ENCODE measurements around the gene CD96. TPM values are rescaled to one million over a fixed set of nuclear protein-coding genes. Genes with fewer than 3 reads are reported as not detected.

CD96 gene
- total and polyA plus RNA-seq, 2 experiments from 2014 or later, result 0.91 TPM; not detected in 1

GRCh38 chr3:111568355-111568754 lies 26.4 kb downstream of the CD96 start:
- DNase-seq (ENCODE audit: low spot score), result no peak
- Histone ChIP-seq H3K27ac (ENCODE audit: low read depth) (no peak overlapping the region), H3F3A (replicated peaks; ENCODE audit: low read depth) (no peaks in the 10 kb centered on the region), H3K9me2 (ENCODE audit: insufficient read depth) (no peaks in the 10 kb centered on the region), H4K20me1 (replicated peaks; ENCODE audit: insufficient read depth) (no peaks in the 10 kb centered on the region), H3K4me1 (ENCODE audit: insufficient read depth) (no peaks in the 10 kb centered on the region), H3K4me2 (no peak overlapping the region), H2AFZ (no peak overlapping the region), H3K4me3 (no peak overlapping the region), H3K36me3 (ENCODE audit: insufficient read depth) (no peaks in the 10 kb centered on the region), H3K79me2 (replicated peaks; ENCODE audit: insufficient read depth) (no peaks in the 10 kb centered on the region), H3K27me3 (ENCODE audit: insufficient read depth) (no peaks in the 10 kb centered on the region)
- H3K9me3 Mint-ChIP-seq, result no peaks in the 10 kb centered on the region; the same call in 1 of the 3 replicates
- H3K4me3 Mint-ChIP-seq, result no peak overlapping the region
- H3K27me3 Mint-ChIP-seq (ENCODE audit: insufficient read depth, low read depth, poor library complexity), result no peaks in the 10 kb centered on the region
- H3K27ac Mint-ChIP-seq, result no peak overlapping the region
- H3K4me1 Mint-ChIP-seq, result no peaks in the 10 kb centered on the region; the same call in 2 of the 3 replicates
- no peak for ATAC-seq
- no peak for TF ChIP-seq CTCF (conservative IDR thresholded peaks at IDR 0.05; ENCODE audit: low read depth in 2 of 2)
- no peak for TF ChIP-seq JUNB (IDR thresholded peaks at IDR 0.05; ENCODE audit: unreplicated experiment)
- TF ChIP-seq EZH2 (IDR thresholded peaks at IDR 0.05; ENCODE audit: low read depth, unreplicated experiment), result no peak
- TF ChIP-seq POLR2AphosphoS5 (IDR thresholded peaks at IDR 0.05; ENCODE audit: low read depth), result no peak
- TF ChIP-seq CREB1 (CRISPR knock-in tag; IDR thresholded peaks at IDR 0.05; ENCODE audit: low read depth), result no peak
- no peak for TF ChIP-seq ZNF114 (CRISPR knock-in tag; IDR thresholded peaks at IDR 0.05)
- no peak for TF ChIP-seq ZNF462 (CRISPR knock-in tag; IDR thresholded peaks at IDR 0.05)
- TF ChIP-seq ZNF331 (CRISPR knock-in tag; IDR thresholded peaks at IDR 0.05; ENCODE audit: low read depth), result no peak
- no peak for TF ChIP-seq ETS1 (IDR thresholded peaks at IDR 0.05)
- no peak for TF ChIP-seq STAT1 (IDR thresholded peaks at IDR 0.05; ENCODE audit: unreplicated experiment)
- TF ChIP-seq EZH2phosphoT487 (IDR thresholded peaks at IDR 0.05; ENCODE audit: unreplicated experiment), result no peak
- TF ChIP-seq NANOG (IDR thresholded peaks at IDR 0.05; ENCODE audit: borderline replicate concordance), result no peak
- no peak for TF ChIP-seq REST (IDR thresholded peaks at IDR 0.05; ENCODE audit: unreplicated experiment)
- no peaks in the 10 kb centered on the region for H3K36me3 Mint-ChIP-seq (ENCODE audit: low read depth)

Data from GM23338 (cell line).